Thoracic aorta (tissue), 2 donors: ENCODE data around the gene CACNA2D3. TPM values are rescaled to one million over a fixed set of nuclear protein-coding genes. Genes with fewer than 3 reads are reported as not detected.
"Not testable (repeated sequence)": the region's sequence is repeated elsewhere in the genome, so short reads cannot be mapped to it uniquely, and the experiment has no call there.

Experiments
- ATAC-seq: fragments of 150-250 bp; one replicate; pipeline ENCODE4 v1.8.0; 2017; ENCODE audit warnings: low read depth; ENCODE audit not compliant: insufficient number of reproducible peaks, low FRiP score
- DNase-seq: peaks from one replicate; pipeline ENCODE4 v3.0.0-alpha.2; 2020; ENCODE audit warnings: low spot score
- H3K27ac ChIP-seq, 2 donors: fragments of 200-600 bp; sonication (generic); 1 replicate in 1 of 2; 2 replicates in 1 of 2; pipeline ENCODE4 v1.5.1; 2016; ENCODE audit warnings: mild to moderate bottlenecking in 2 of 2, moderate library complexity in 2 of 2
- H3K27me3 ChIP-seq: fragments of 200-600 bp; sonication (generic); replicated peaks from 2 replicates; pipeline ENCODE4 v1.6.0; 2016; ENCODE audit warnings: mild to moderate bottlenecking; ENCODE audit not compliant: insufficient read depth
- H3K36me3 ChIP-seq: fragments of 200-600 bp; sonication (generic); one replicate; pipeline ENCODE4 v1.5.1; 2016
- H3K4me1 ChIP-seq, 2 donors: fragments of 200-600 bp; sonication (generic); 1 replicate in 1 of 2; 2 replicates in 1 of 2; pipeline versions ENCODE4 v1.5.1 to v1.6.0; 2016; ENCODE audit warnings: low read depth in 2 of 2, mild to moderate bottlenecking in 1 of 2; ENCODE audit not compliant: control insufficient read depth in 1 of 2
- H3K4me3 ChIP-seq: fragments of 200-600 bp; sonication (generic); 2 replicates; pipeline ENCODE4 v1.5.1; 2016; ENCODE audit warnings: mild to moderate bottlenecking
- H3K9me3 ChIP-seq: fragments of 200-600 bp; sonication (generic); 2 replicates; pipeline ENCODE4 v1.5.1; 2016
- total RNA-seq, 2 donors: library from RNA; depleted of rRNA; stranded (reverse); fragments of >200 nt; gene quantifications; one replicate each; pipeline versions ENCODE4 v1.1.0 to v1.2.3, GENCODE V29; 2016
- TF ChIP-seq, protein P1 (sequence below): fragments of 200-600 bp; sonication (generic); IDR thresholded peaks from one replicate; pipeline ENCODE4 v1.5.1; 2019; ENCODE audit warnings: antibody characterized with exemption

The CACNA2D3 gene
- total RNA-seq, 2 donors from 2014 or later = 3.2 to 4.0 TPM

DNA sequence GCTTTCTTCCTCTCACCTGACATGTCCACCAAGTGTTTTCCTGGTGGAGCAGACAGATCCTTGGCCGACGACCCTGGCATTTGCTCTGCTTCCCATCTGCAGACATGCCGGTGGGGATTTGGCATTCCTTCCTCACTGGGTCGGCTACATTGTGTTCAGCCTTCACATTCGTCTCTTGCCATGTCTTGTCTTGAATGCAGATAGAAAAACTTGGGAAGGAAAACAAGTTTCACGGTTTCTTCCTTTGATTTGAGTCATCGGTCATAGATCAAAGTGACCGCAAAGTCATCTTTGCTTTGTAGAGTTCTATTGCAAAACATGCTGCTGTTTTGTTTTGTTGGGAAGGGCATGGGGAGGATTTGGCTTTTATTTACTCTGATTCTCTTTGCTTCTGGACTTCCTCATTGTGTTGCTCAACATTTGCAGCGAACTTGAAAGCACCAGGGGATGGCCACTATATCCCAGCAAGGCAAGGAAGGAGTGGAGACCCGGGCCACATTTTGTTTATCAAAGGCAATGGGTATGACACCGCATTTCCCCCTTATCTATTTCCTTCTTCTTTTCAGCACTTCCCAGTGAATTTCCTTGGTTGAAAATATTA lies 321.3 kb downstream of the CACNA2D3 start:
- TF ChIP-seq, protein P1, sequence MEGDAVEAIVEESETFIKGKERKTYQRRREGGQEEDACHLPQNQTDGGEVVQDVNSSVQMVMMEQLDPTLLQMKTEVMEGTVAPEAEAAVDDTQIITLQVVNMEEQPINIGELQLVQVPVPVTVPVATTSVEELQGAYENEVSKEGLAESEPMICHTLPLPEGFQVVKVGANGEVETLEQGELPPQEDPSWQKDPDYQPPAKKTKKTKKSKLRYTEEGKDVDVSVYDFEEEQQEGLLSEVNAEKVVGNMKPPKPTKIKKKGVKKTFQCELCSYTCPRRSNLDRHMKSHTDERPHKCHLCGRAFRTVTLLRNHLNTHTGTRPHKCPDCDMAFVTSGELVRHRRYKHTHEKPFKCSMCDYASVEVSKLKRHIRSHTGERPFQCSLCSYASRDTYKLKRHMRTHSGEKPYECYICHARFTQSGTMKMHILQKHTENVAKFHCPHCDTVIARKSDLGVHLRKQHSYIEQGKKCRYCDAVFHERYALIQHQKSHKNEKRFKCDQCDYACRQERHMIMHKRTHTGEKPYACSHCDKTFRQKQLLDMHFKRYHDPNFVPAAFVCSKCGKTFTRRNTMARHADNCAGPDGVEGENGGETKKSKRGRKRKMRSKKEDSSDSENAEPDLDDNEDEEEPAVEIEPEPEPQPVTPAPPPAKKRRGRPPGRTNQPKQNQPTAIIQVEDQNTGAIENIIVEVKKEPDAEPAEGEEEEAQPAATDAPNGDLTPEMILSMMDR = no peak
- Histone ChIP-seq H3K27ac (no peak overlapping the region), H3K4me1 (peaks cover 5 to 19% of the 10 kb centered on the region in 2 donors), H3K27me3 (no peaks in the 10 kb centered on the region), H3K36me3 (no peaks in the 10 kb centered on the region), H3K9me3 (no peaks in the 10 kb centered on the region), H3K4me3 (no peak overlapping the region)
- ATAC-seq (no peak), DNase-seq (no peak)

DNA sequence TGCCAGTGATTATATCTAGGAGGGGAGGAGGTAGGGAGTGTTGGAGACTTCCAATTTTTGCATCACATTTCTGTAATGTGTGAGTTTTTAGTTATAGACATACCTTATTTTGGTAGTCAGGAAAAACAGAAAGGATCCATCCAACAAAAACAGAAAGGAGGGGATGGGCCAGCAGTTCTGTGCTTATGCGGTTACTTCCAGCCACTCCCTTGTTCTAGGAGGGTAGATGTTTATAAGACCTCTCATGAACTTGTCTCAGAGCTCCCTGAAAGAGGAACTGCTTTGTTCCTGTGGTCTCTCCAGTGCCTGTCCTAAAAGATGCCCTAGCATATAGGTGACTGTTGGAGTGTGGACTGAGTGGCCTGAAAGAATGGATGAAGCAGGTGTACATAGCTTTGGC lies 323.3 kb downstream of the CACNA2D3 start:
- ATAC-seq = no peak
- Histone ChIP-seq H3K4me1 (peaks cover 5 to 19% of the 10 kb centered on the region in 2 donors), H3K27ac (no peak overlapping the region), H3K27me3 (no peaks in the 10 kb centered on the region), H3K36me3 (no peaks in the 10 kb centered on the region), H3K9me3 (no peaks in the 10 kb centered on the region), H3K4me3 (no peak overlapping the region)
- TF ChIP-seq, protein P1 = no peak
- no peak for DNase-seq

DNA sequence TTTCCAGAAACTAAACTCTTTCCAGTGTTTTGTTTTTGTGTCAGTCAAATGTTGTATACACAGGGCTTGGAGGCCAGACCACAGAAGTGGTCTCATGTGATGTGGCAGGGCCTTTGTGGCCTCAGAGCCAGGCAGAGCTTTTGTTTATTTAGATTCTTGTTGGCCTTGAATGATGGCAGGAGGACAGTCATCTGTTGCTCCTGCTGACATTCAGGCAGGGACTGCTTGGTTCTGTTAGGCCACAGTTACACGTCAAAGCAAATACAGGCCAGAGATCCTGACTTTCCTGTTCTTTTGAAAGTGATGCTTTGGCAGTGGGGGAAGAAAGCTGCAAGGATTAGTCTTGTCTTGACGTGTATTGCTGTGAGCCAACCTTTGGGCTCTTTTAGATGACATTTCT lies 325.1 kb downstream of the CACNA2D3 start:
- Histone ChIP-seq H3K27ac (no peak overlapping the region), H3K9me3 (no peaks in the 10 kb centered on the region), H3K4me3 (no peak overlapping the region), H3K36me3 (no peaks in the 10 kb centered on the region), H3K27me3 (no peaks in the 10 kb centered on the region), H3K4me1 (peaks cover 5 to 19% of the 10 kb centered on the region in 2 donors)
- ATAC-seq (no peak), DNase-seq (no peak)
- TF ChIP-seq, protein P1 = no peak

DNA sequence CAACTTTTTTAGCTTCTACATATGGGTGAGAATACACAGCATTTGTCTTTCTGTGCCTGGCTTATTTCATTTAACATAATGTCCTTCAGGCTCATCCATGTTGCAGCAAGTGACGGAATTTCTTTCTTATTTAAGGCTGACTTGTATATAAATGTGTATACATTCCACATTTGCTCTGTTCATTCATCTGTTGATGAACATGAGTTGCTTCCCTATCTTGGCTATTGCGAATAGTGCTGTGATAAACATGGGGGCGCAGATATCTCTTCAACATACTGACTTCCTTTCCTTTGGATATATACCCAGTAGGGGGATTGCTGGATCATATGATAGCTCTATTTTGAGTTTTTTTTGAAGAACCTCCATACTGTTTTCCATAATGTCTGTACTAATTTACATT lies 332.5 kb downstream of the CACNA2D3 start:
- H3K4me1 ChIP-seq = no peaks in the 10 kb centered on the region
- no peak for DNase-seq
- H3K36me3 ChIP-seq = no peaks in the 10 kb centered on the region
- TF ChIP-seq, protein P1 = no peak
- H3K9me3 ChIP-seq = peaks cover 3% of the 10 kb centered on the region
- no peak for ATAC-seq
- H3K27me3 ChIP-seq = no peaks in the 10 kb centered on the region
- H3K4me3 ChIP-seq = no peak overlapping the region
- no peak overlapping the region for H3K27ac ChIP-seq

DNA sequence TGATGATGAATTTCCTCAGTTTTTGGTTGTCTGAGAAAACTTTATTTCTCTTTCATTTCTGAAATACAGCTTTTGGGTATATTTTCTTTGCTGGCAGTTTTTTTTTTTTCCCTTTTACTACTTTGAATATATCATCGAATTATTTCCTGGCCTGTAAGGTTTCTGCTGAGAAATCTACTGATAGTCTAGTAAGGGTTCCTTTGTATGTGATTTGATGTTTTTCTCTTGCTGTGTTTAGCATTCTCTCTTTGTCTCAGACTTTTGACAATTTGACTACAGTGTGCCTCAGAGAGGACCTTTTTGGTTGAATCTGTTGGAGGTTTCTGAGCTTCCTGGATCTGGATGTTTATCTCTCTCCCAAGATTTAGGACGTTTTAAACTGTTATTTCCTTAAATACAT lies 336.0 kb downstream of the CACNA2D3 start:
- H3K9me3 ChIP-seq = peaks cover 3% of the 10 kb centered on the region

DNA sequence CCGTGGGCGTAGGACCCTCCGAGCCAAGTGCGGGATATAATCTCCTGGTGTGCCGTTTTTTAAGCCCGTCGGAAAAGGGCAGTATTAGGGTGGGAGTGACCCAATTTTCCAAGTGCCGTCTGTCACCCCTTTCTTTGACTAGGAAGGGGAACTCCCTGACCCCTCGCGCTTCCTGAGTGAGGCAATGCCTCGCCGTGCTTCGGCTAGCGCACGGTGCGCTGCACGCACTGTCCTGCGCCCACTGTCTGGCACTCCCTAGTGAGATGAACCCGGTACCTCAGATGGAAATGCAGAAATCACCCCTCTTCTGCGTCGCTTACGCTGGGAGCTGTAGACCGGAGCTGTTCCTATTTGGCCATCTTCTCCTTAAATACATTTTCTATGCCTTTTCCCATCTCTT lies 342.2 kb downstream of the CACNA2D3 start:
- not testable (repeated sequence) for H3K4me3 ChIP-seq, H3K36me3 ChIP-seq, H3K27ac ChIP-seq, DNase-seq, H3K9me3 ChIP-seq, ATAC-seq, H3K27me3 ChIP-seq, H3K4me1 ChIP-seq

More for the DNA sequence above, 336.0 kb downstream of the CACNA2D3 start:
- no peak overlapping the region for H3K27ac ChIP-seq
- DNase-seq = no peak
- TF ChIP-seq, protein P1 = no peak
- no peaks in the 10 kb centered on the region for H3K36me3 ChIP-seq
- no peaks in the 10 kb centered on the region for H3K27me3 ChIP-seq
- H3K4me1 ChIP-seq = no peaks in the 10 kb centered on the region
- no peak for ATAC-seq
- H3K4me3 ChIP-seq = no peak overlapping the region
